ENCODE results near the gene PRR36. TPM values are rescaled to one million over a fixed set of nuclear protein-coding genes. Genes with fewer than 3 reads are reported as not detected.

PRR36 gene
- polyA plus RNA-seq, 2 of the 4 experiments (the other 2 are of a cell fraction): 0.04 to 0.35 TPM

- WGBS (ENCODE audit: missing lambda C conversion rate): no CpG with 5 or more reads among the region's 67 CpGs
- Histone ChIP-seq H3K27ac (peak overlapping the region in 1 of 2 experiments; percentile 51; a peak in 2 of 6 replicates), H3K4me2 (peak overlapping the region; percentile 85), H3K4me1 (peaks cover 3% of the 10 kb centered on the region; the same call in 1 of the 3 replicates), H3K4me3 (peak overlapping the region; percentile 40), H3K9me3 (no peaks in the 10 kb centered on the region)
- DNase-seq (ENCODE audit: low read depth in 1 of 2, low spot score in 1 of 2): peak in 1 of 2 experiments; percentile 73
- FAIRE-seq: no peak
- no peak for TF ChIP-seq EHF (CRISPR knock-in tag; IDR thresholded peaks at IDR 0.05)
- TF ChIP-seq POLR2A (IDR thresholded peaks at IDR 0.05; ENCODE audit: low read length): no peak
- TF ChIP-seq HOXA7 (CRISPR knock-in tag; IDR thresholded peaks at IDR 0.05): no peak
- no peak for TF ChIP-seq MAZ (IDR thresholded peaks at IDR 0.05; ENCODE audit: borderline replicate concordance, low read depth, low read length)
- no peak for TF ChIP-seq FOSL2 (IDR thresholded peaks at IDR 0.05)
- TF ChIP-seq FOSL2 (CRISPR knock-in tag; IDR thresholded peaks at IDR 0.05): no peak
- no peak for TF ChIP-seq TFCP2L1 (CRISPR knock-in tag; IDR thresholded peaks at IDR 0.05)
- TF ChIP-seq USF2 (IDR thresholded peaks at IDR 0.05): no peak
- TF ChIP-seq EHMT2 (IDR thresholded peaks at IDR 0.05; ENCODE audit: low read depth): no peak
- TF ChIP-seq JUNB (IDR thresholded peaks at IDR 0.05): no peak
- TF ChIP-seq NFE2L2 (conservative IDR thresholded peaks at IDR 0.05; ENCODE audit: low read length): no peak
- TF ChIP-seq ZFP36 (IDR thresholded peaks at IDR 0.05; ENCODE audit: borderline replicate concordance, partially characterized antibody): no peak
- no peak for TF ChIP-seq EP300 (IDR thresholded peaks at IDR 0.05)
- TF ChIP-seq FOXS1 (CRISPR knock-in tag; IDR thresholded peaks at IDR 0.05): no peak
- no peak for TF ChIP-seq TP53 (CRISPR knock-in tag; IDR thresholded peaks at IDR 0.05)
- no peak for TF ChIP-seq BCL3 (IDR thresholded peaks at IDR 0.05)
- no peak for TF ChIP-seq SREBF2 (IDR thresholded peaks at IDR 0.05)
- TF ChIP-seq KDM1A (IDR thresholded peaks at IDR 0.05; ENCODE audit: low read depth): no peak
- TF ChIP-seq, protein P1, sequence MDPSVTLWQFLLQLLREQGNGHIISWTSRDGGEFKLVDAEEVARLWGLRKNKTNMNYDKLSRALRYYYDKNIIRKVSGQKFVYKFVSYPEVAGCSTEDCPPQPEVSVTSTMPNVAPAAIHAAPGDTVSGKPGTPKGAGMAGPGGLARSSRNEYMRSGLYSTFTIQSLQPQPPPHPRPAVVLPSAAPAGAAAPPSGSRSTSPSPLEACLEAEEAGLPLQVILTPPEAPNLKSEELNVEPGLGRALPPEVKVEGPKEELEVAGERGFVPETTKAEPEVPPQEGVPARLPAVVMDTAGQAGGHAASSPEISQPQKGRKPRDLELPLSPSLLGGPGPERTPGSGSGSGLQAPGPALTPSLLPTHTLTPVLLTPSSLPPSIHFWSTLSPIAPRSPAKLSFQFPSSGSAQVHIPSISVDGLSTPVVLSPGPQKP (IDR thresholded peaks at IDR 0.05; ENCODE audit: low read depth, low read length): no peak
- TF ChIP-seq FOSB (CRISPR knock-in tag; IDR thresholded peaks at IDR 0.05): no peak
- TF ChIP-seq CTCF (IDR thresholded peaks at IDR 0.05): no peak
- ChIA-PET POLR2A (no interaction called here), CTCF (interaction anchor here (2.4 kb wide), 2 partner anchors 9 to 10 kb away, joined by 9 to 23 read pairs; no protein-coding TSS in a partner anchor)
- peak; percentile 12 to 55; a peak in 3 of 6 replicates for ATAC-seq
Observed at GRCh38 chr19:7862413-7862951, 11.7 kb downstream of the PRR36 start.

GRCh38 chr19:7861619-7862412 is 12.4 kb downstream of the PRR36 start:
- ChIA-PET CTCF (interaction anchor here (1.0 to 5.2 kb wide), 4 partner anchors 7 to 56 kb away, joined by 3 to 25 read pairs (median 14); no protein-coding TSS in a partner anchor), POLR2A (no interaction called here)
- no peak for FAIRE-seq
- Histone ChIP-seq H3K4me3 (peak overlapping the region; percentile 40), H3K4me1 (peaks cover 3% of the 10 kb centered on the region; the same call in 1 of the 3 replicates), H3K9me3 (no peaks in the 10 kb centered on the region), H3K27ac (peak overlapping the region in 1 of 2 experiments; percentile 51; a peak in 2 of 6 replicates), H3K4me2 (peak overlapping the region; percentile 85)
- TF ChIP-seq CTCF (IDR thresholded peaks at IDR 0.05): peak; percentile 12; the same call in 1 of the 3 replicates
- no peak for TF ChIP-seq TP53 (CRISPR knock-in tag; IDR thresholded peaks at IDR 0.05)
- no peak for ATAC-seq
- WGBS (ENCODE audit: missing lambda C conversion rate): 59% methylated on average over 18 of the region's 63 CpGs
- DNase-seq (ENCODE audit: low read depth in 1 of 2, low spot score in 1 of 2): no peak
